Stimulated activated CD4-positive, alpha-beta T cell treated with anti-CD3 and anti-CD28 coated beads, TNF-alpha, amount 100 ng/mL, for 24 hours (primary cell): ENCODE measurements around the gene ATP10A.
"Not testable (repeated sequence)": the region's sequence is repeated elsewhere in the genome, so short reads cannot be mapped to it uniquely, and the experiment has no call there.

Experiments
- DNase-seq, 3 experiments: peaks; one replicate each; pipeline ENCODE4 v3.0.0-alpha.2; 2020; ENCODE audit warnings: low read depth in 3 of 3

ATP10A gene

GRCh38 chr15:25882466-25882865 is 19.3 kb upstream of the ATP10A start:
- no peak for DNase-seq

GRCh38 chr15:25880877-25881276 is 17.8 kb upstream of the ATP10A start:
- not testable (repeated sequence) for DNase-seq

GRCh38 chr15:25880411-25880810 is 17.3 kb upstream of the ATP10A start:
- no peak for DNase-seq

GRCh38 chr15:25879438-25879837 is 16.3 kb upstream of the ATP10A start:
- DNase-seq = no peak

GRCh38 chr15:25877681-25878080 is 14.6 kb upstream of the ATP10A start:
- DNase-seq = no peak

- DNase-seq = no peak
These were observed 13.4 kb upstream of the ATP10A start for GRCh38 chr15:25876231-25877140.

GRCh38 chr15:25875566-25875965 is 12.4 kb upstream of the ATP10A start:
- DNase-seq = no peak

- DNase-seq = no peak
These were observed 11.3 kb upstream of the ATP10A start for GRCh38 chr15:25874379-25874778.

GRCh38 chr15:25871403-25871802 is 8.3 kb upstream of the ATP10A start:
- no peak for DNase-seq

GRCh38 chr15:25870938-25871337 is 7.8 kb upstream of the ATP10A start:
- no peak for DNase-seq

GRCh38 chr15:25869701-25870100 is 6.6 kb upstream of the ATP10A start:
- DNase-seq = no peak

GRCh38 chr15:25866874-25867273 is 3.7 kb upstream of the ATP10A start:
- no peak for DNase-seq

- DNase-seq = no peak
These were observed 3.1 kb upstream of the ATP10A start for GRCh38 chr15:25866251-25866650.

- DNase-seq = no peak
These were observed 1.8 kb upstream of the ATP10A start for GRCh38 chr15:25864966-25865365.

- DNase-seq = no peak
These were observed 947 bp upstream of the ATP10A start for GRCh38 chr15:25863968-25864580.

- no peak for DNase-seq
These were observed 536 bp downstream of the ATP10A start for GRCh38 chr15:25862472-25863110.

GRCh38 chr15:25862071-25862471 is 1.1 kb downstream of the ATP10A start:
- DNase-seq = no peak

- DNase-seq = no peak
These were observed 2.0 kb downstream of the ATP10A start for GRCh38 chr15:25860885-25861866.

GRCh38 chr15:25859838-25860645 is 3.1 kb downstream of the ATP10A start:
- DNase-seq = no peak

GRCh38 chr15:25858952-25859760 is 4.0 kb downstream of the ATP10A start:
- no peak for DNase-seq
